ENCODE results near the gene TIMM9.

The TIMM9 gene

GRCh38 chr14:58398495-58398894, 28.8 kb downstream of the TIMM9 start:
- no peak for DNase-seq (ENCODE audit: insufficient read length, low spot score)
- FAIRE-seq: no peak
- TF ChIP-seq CTCF (IDR thresholded peaks at IDR 0.05; ENCODE audit: insufficient read depth, missing control alignments): no peak

DNA sequence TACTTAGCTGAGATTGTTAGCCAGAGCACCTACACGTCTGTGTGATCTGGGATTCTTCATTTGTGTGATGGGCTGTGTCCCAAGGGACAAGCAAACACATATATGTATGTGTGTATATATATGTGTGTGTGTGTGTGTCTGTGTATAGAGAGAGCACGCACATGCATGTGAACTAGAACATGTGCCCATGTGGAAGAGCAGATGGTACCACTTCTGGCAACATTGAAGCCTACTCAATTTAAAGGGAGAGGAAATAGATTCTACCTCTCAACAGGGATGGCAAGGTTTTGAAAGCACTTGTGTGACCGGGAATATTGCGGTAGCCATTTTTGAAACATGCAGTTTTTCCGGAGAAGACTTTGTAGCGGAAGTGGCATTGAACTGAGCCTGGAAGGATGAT, 30.2 kb downstream of the TIMM9 start:
- no peak for DNase-seq (ENCODE audit: insufficient read length, low spot score)
- TF ChIP-seq CTCF (IDR thresholded peaks at IDR 0.05; ENCODE audit: insufficient read depth, missing control alignments): no peak
- no peak for FAIRE-seq

DNA sequence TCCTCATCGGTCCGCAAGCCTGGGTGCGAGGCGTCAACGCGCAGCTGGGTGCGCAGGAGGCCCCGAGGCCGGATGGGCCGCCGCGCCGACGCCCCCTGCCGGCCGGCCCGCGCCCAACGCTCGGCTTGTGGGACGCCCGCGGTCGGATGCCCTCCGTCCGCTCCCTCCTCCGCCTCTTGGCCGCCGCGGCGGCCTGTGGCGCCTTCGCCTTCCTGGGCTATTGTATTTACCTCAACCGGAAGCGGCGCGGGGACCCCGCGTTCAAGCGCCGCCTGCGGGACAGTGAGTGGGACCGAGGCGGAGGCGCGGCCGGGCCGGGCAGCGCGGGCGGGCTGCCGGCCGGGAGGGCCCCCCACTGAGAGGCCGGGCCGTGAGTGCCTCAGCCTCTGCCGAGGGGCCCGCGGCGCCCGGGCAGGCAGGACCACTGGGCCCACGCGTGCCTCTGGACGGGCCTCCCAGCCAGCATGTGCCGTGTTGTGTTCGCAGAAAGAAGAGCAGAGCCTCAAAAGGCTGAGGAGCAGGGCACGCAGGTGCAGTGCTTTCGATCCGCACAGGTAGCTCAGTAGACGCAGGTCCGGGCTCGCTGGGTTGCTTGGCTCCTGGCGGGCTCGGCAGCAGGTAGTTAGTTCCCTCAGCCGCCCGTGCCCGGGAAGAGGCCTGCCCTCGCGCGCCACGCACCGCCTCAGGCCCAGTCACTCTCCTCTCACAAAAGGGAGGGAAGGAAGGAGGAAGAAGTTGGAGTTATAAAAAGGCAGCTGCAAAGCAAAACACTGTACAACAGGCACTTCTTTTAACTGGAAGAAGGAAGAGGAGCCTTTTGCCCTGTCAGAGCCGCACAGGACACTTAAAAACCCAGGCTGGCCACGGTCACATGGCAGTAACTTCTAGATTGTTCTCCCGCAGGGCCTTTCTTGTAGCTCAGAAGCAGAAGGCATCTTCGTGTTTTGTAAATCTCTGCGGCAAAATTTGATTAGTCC, 31.2 kb downstream of the TIMM9 start, which contains the start of gene TOMM20L:
TOMM20L (plus strand) TSS at position 119 of the 977 bp plus-strand sequence; CDS start at position 147, 28 bp downstream.
- TF ChIP-seq CTCF (IDR thresholded peaks at IDR 0.05; ENCODE audit: insufficient read depth, missing control alignments): no peak
- DNase-seq (ENCODE audit: insufficient read length, low spot score) (no peak), FAIRE-seq (no peak)

DNA sequence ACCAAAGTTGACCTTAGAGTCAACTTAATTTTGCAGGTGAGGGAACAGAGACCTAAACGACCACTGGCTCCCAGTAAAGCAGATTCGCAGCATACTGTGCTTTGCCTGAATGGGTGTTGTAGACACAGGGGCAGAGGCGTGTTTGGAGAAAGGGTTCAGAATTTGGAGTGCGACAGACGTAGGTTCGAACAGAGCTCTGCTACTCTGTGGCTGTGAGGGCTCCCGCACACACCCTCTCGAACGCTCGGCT, 31.8 kb downstream of the TIMM9 start:
- FAIRE-seq: no peak
- TF ChIP-seq CTCF (IDR thresholded peaks at IDR 0.05; ENCODE audit: insufficient read depth, missing control alignments): no peak

DNA sequence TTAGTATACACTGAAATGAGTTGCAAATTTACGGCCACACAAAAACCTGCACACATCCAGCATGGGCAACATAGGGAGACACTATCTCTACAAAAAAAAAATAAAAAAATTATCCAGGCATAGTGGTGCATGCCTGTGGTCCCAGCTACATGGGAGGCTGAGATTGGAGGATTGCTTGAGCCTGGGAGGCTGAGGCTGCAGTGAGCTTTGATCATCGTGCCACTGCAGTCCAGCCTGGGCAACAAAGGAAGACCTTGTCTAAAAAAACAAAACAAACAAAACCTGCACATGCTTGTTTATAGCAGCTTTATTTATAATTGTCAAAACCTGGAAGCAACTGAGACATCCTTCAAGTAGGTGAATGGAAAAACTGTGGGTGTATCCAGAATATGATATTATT, 36.5 kb downstream of the TIMM9 start:
- TF ChIP-seq CTCF (IDR thresholded peaks at IDR 0.05; ENCODE audit: insufficient read depth, missing control alignments): no peak
- no peak for FAIRE-seq
- no peak for DNase-seq (ENCODE audit: insufficient read length, low spot score)

More for the DNA sequence above, 31.8 kb downstream of the TIMM9 start:
- DNase-seq (ENCODE audit: insufficient read length, low spot score): no peak

DNA sequence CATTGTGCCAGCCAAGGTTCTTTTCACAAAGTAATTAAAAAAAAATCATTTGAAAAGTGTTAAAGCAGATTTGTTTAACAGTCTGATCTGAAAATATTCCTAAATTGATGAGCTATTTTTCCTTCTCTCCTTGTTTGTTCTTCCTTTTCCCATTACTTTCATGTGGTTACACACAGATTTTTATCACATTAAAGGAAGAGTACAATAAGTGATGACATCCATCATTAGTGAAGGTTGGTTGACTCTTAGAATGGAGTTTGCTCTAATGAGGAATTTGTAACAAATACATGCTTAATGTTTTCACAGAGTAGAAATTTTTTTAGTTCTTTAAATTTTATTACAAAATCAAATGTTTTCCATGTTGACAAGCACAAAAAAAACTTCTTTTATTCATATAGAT, 50.5 kb downstream of the TIMM9 start:
- FAIRE-seq: no peak
- no peak for TF ChIP-seq CTCF (IDR thresholded peaks at IDR 0.05; ENCODE audit: insufficient read depth, missing control alignments)
- DNase-seq (ENCODE audit: insufficient read length, low spot score): no peak

DNA sequence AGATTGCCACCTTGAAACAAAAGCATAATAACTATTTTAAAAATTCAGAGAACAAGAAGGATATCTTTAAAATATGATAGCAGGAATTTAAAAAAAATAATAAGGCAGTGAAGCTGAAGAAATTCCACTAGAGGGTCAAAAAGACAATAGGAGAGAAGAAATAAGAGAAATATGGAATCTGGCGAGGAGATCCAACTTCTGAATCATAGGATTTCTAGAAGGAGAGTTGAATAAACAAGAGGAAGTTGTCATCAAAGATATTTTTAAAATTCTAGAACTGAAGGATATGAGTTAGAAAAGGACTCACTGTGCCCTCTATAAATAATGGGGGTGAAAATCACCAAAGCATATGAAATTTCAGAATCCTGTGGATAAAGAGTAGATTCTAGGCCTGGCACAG, 58.4 kb downstream of the TIMM9 start:
- TF ChIP-seq CTCF (IDR thresholded peaks at IDR 0.05; ENCODE audit: insufficient read depth, missing control alignments): no peak
- FAIRE-seq: no peak
- DNase-seq (ENCODE audit: insufficient read length, low spot score): no peak
